GM18502 (cell line): ENCODE measurements around the gene ABHD2.
A peak's percentile ranks its signal among the peaks of the same experiment; 100 is the strongest.

Experiments
- ATAC-seq: cut with Tn5 transposase; IDR thresholded peaks from one replicate; pipeline ENCODE4 v1.9.1; 2021; ENCODE audit warnings: mild to moderate bottlenecking; ENCODE audit not compliant: unreplicated experiment, poor library complexity

The ABHD2 gene

DNA sequence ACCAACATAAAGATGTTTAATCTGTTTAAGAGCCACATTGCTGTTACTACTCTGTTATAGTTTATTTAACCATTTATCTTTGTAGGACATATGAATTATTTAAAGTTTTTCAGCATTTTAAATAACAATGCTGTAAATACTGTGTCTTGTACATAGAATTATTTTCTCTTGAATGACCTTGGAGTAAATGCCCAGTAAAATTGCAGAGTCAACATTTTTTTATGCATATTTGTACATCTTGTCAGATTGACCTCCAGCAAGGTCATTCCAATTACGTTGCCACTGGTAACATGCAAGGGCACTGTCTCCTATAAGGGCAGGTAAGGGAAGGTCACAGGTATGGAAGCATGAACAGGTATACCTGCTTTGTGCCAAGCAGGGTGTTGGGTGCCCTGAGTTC, 68.8 kb downstream of the ABHD2 start:
- no peak for ATAC-seq

DNA sequence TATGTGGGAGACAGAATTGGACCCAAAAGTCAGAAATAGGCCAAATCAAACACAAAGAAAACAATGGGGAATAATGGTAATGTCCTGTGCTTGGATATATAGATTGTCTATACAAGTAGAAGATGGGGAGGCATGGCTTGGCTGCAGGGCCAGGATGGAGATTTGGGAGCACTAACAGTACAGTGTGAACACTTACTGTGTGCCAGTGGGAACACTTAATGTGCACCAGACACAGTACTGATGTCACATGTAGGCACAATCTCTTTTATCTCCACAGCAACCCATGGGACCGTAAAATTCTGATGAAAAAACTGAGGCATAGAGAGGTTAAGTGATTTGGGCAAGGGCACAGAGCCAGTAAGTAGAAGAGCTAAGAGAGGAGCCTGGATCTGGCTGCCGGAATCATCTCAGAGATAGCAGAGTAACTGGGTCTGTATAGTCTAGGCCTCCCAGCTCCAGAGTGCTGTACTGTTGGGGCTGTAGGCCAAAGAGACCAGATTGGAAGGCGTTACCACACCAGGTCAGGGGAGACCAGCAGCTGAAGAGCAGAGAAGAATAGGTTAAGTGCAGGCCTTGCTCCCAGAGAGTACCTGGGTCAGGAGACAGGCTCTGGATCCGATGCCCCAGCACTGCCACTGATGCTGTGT, 69.8 kb downstream of the ABHD2 start:
- no peak for ATAC-seq

DNA sequence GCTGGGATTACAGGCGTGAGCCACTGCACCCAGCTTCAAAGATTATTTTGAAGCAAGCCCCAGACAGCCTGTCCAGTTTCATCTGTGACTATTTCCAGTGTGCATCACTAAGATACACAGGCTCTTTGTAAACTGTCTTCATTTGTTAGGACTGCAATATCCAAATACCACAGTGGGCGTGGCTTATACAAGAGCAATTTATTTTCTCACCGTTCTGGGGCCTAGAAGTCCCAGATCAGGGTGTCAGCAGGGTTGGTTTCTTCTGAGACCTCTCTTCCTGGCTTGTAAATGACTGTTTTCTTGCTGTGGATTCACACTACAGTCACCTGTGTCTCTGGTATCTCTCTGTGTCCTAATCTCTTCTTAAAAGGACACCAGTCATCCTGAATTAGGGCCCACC, 73.4 kb downstream of the ABHD2 start:
- no peak for ATAC-seq

GRCh38 chr15:89163271-89164055, 75.2 kb downstream of the ABHD2 start:
- ATAC-seq = no peak

DNA sequence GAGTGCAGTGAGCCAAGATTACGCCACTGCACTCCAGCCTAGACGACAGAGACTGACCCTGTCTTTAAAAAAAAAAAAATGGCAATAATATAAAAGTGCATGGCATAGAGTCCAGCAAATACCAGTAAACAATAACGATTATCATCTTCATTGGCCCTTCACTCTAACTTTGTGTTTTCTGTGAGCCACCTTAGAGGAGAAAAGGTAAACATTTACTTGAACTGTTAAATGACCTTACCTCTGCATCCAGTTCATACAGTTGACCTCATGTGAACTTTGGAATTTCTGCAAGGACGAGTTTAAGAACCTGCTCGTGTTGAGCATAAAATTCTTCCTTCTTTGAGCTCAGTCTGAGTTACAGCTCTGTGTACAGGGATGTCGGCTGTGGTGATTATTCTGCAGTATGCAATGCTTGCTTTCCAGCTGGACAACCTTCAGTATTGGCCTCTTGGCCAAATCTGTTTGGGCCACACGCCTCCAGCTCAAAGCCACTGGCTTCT, 76.5 kb downstream of the ABHD2 start:
- ATAC-seq = no peak

GRCh38 chr15:89165677-89166076, 77.4 kb downstream of the ABHD2 start:
- no peak for ATAC-seq

- ATAC-seq = peak; percentile 88
Observed at GRCh38 chr15:89167267-89168176, 79.3 kb downstream of the ABHD2 start.

GRCh38 chr15:89168316-89168833, 80.1 kb downstream of the ABHD2 start:
- no peak for ATAC-seq

DNA sequence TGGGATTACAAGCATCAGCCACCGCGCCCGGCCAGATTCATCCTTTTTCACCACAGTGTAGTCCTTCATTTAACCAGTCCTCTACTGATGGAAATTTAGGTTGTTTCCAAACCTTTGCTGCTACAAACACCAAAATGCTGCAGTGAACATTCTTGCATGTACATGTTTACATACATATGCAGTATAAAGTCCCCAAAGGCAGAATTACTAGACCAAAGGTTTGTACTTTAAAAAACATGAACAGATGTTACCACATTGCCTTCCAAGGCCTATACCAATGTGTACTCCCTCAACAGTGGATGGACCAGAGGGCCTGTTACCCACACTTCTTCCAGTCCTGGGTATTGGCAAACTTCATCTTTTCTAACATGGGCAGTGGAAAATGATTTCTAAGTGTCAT, 82.1 kb downstream of the ABHD2 start:
- ATAC-seq = no peak

GRCh38 chr15:89171136-89172072, 83.1 kb downstream of the ABHD2 start:
- no peak for ATAC-seq

DNA sequence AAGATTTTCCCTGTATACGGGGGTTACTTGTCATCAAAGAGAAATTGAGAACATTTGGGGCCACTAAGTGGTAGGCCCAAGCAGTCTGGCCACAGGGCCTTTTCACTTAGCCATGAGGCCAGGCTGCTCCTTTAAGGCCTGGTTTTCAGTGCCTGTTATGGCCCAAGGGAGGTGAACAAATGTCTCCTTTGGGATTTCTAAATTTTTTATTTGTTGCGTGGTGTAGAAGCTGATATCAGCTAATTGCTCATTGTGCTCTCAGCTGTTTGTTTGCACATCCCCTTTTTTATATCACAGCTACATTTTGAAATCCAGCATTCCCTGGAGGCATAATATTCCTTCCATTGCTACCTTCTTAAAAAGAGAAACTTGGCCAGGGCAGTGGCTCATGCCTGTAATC, 84.7 kb downstream of the ABHD2 start:
- ATAC-seq = no peak

DNA sequence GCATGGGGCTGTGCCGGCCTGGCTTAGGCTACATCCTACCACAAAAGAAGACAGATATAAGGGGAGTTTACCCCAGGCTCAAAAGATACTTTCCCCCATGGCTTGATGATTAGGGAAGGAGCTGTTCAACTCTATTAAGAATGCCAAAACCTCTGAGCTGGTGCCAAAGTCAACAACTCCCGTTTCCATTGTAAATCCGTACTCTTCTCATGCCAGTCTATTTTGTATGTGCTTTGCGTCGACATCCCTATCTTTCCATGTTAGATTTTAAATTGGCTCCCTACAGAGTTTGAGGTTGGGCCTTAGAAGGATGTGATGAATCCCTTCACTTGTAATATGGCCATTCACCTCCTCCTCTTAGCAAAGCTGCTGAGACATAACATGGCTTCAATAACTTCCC, 86.2 kb downstream of the ABHD2 start:
- no peak for ATAC-seq

- ATAC-seq = no peak
Observed at GRCh38 chr15:89175617-89176191, 87.4 kb downstream of the ABHD2 start.

DNA sequence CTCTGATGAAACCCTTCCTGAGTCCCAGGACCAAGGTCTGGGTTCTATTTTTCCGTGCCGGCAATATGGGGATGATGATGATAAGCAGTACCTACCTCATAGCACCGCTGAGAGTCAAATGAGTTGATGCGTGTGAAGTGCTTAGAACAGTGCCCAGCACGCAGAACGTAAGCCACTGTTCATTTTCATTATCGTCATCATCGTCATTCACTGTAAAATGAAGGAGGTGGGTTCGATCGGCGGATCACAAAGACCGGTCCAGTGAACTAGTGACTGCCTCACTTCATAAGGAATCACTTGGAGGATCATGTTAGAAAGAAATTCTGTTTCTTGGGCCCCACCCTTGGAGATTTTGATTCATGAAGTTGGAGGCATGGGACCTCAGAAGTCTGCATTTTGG, 88.9 kb downstream of the ABHD2 start:
- ATAC-seq = no peak

- no peak for ATAC-seq
Observed at GRCh38 chr15:89177633-89178306, 89.5 kb downstream of the ABHD2 start.

DNA sequence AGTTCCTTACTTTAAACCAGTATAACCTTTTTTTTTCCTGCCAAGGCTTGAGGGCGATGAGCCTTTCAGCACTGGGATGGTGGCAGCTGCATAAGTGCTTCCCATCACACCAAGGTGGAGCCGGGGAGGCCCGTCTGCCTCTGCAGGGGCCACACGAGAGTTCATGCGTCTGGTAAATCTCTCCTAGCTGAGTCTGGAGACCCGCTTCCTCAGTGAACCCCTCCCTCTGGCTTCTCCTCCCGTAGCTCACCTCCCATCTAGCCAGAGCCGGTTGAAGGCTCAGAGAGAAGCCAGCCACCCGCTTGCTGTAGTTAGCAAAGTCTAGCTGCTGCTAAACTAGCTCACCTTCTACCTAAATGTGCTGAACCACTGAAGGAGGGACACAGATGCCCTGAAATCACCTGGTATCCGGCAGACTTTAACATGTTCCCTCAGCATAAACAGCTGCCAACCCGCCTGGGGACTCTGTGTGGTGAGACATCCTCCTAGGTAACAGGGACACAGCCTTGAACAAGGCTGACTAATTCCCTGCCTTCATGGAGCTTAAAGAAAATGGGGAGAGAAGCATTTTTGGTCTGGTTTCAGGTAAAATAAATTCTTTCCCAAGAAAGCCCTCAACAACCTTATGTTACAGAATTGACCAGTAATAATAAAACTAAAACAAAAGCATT, 90.2 kb downstream of the ABHD2 start:
- no peak for ATAC-seq

DNA sequence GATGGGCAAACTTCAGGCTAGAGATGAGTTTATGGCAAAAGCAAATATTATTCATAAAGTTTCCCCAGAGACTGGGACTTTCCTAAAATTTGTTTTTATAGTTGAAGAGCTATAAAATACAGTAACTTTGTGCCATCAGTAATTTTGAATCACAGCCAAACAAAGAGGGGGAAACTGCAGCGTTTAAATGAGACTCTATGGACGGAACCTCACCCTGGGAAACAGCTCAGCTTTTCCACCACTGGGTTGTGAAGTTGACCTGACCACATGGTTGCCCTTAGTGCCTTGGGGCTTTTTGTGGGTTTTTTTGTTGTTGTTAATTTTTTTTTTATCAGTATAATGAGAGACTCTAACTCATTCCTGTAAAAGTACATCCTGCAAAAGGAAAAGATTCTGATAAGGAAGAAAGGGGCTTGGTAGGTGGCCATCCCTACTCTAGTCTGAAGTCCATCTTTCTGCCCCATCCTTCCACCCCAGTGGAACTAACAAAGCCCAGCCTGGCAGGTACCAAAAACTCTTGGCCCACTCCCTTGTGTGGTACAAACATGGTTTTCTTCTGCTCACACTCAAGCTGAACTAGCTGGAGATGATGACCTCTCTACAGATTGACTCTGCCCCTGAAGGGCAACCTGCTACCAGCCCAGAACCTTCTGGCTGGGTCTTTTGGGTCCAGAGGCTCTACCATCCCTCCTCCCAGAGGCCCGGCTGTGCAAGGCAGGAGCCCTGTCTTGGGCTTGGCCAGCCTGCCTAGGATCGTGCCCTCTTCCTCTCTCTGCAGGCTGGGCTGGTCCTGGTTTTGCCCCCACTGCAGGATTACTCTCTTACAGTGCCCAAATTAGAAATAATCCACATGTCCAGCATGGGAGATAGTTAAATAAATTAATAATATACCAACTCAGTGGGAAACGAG, 92.0 kb downstream of the ABHD2 start:
- no peak for ATAC-seq
